Pancreas (tissue), 10 donors: ENCODE results near the gene EEF1A2. TPM values are rescaled to one million over a fixed set of nuclear protein-coding genes. Genes with fewer than 3 reads are reported as not detected.

Source experiments
- ATAC-seq, 4 donors: fragments of 200-7000 bp; cut with Tn5 transposase; one replicate each; pipeline versions ENCODE4 v1.8.0 to v1.9.1; 2020; ENCODE audit warnings: mild to moderate bottlenecking in 4 of 4, moderate library complexity in 4 of 4
- DNase-seq, 6 donors: peaks; one replicate each; pipeline ENCODE4 v3.0.0-alpha.2; 2020
- FAIRE-seq: peaks from 2 replicates; lab custom pipeline; 2012; peaks lifted over from hg19 to GRCh38; lab: Jason Lieb, UNC
- H3K27ac ChIP-seq, 4 donors: fragments of 200-600 bp; sonication (generic); 1 replicate in 3 of 4; 2 replicates in 1 of 4; pipeline versions ENCODE4 v1.5.0 to v1.8.0; 2020
- H3K27me3 ChIP-seq, 4 donors: fragments of 200-600 bp; one replicate each; pipeline ENCODE4 v1.8.0; 2021
- H3K36me3 ChIP-seq, 3 donors: fragments of 200-600 bp; sonication (generic) in 1 of 3; one replicate each; pipeline versions ENCODE4 v1.5.0 to v1.8.0; 2020 to 2021
- H3K4me1 ChIP-seq, 3 donors: fragments of 200-600 bp; one replicate each; pipeline ENCODE4 v1.8.0; 2021
- H3K4me3 ChIP-seq, 4 donors: fragments of 200-600 bp; sonication (generic) in 2 of 4; one replicate each; pipeline versions ENCODE4 v1.5.0 to v1.8.0; 2020 to 2021
- H3K9me3 ChIP-seq, 4 donors: fragments of 200-600 bp; one replicate each; pipeline ENCODE4 v1.8.0; 2021
- WGBS, 2 donors: extraction: QIAGEN DNeasy Blood & Tissue Kit; methylation state at CpG; one replicate each; pipeline ENCODE4 v1.1.7; 2013; 5-methylcytosine and 5-hydroxymethylcytosine counted together
- intact Hi-C, 3 donors: fragments of 100-400 bp; cut with DNase I; formaldehyde crosslinking; loops; one replicate each; pipeline versions ENCODE4 v1.11.1 to v1.14.2; 2022
- polyA plus RNA-seq, 2 donors: library from polyadenylated mRNA; stranded (reverse); fragments of 200-250 nt; gene quantifications; one replicate each; pipeline ENCODE4 v1.2.3, GENCODE V29; 2013
- total RNA-seq, 6 donors: library from RNA; stranded (reverse); fragmentation: NEBNext Ultra II Directional in 4 of 6; extraction: Animal tissue kit (Norgen Biotek cat#: 25700) in 4 of 6; gene quantifications; one replicate each; pipeline versions ENCODE4 v1.2.1 to v1.2.4, GENCODE V29; 2021 to 2023
- TF ChIP-seq, protein P1 (sequence below), 4 donors: fragments of 200-600 bp; sonication (generic) in 3 of 4; IDR thresholded peaks; one replicate each; pipeline versions ENCODE4 v1.5.0 to v1.8.0; 2021; ENCODE audit warnings: antibody characterized with exemption in 4 of 4
- donor health status: healthy with polysubstance abuse.
- donor health status: DM: no; HTN: no; CAD: no; lungs with moderate emphysema.
- donor health status: DM: no; HTN: no; CAD: no.
- donor health status: control.
- donor health status: control.
- donor health status: Bipolar disorder and iron deficiency.
- donor health status: DM: yes; HTN: yes; CAD: no.
- donor health status: DM: no; HTN: no; CAD: no.
- donor health status: DM: no; HTN: no; CAD: no.
- donor health status: DM: yes; HTN: yes; CAD: no.

Gene EEF1A2
- total and polyA plus RNA-seq, 8 donors, result 5.0 to 86.9 (median 19.7) TPM

GRCh38 chr20:63534427-63534830, 35.5 kb upstream of the EEF1A2 start:
- 48 to 54% methylated on average over 12 of the region's 12 CpGs for WGBS, 2 donors
- H3K27ac ChIP-seq, result peak overlapping the region in 2 of 4 donors; percentile 30 to 52
- ATAC-seq, result no peak
- H3K27me3 ChIP-seq, result no peaks in the 10 kb centered on the region
- no peaks in the 10 kb centered on the region for H3K9me3 ChIP-seq
- H3K36me3 ChIP-seq, result no peaks in the 10 kb centered on the region
- TF ChIP-seq, protein P1, sequence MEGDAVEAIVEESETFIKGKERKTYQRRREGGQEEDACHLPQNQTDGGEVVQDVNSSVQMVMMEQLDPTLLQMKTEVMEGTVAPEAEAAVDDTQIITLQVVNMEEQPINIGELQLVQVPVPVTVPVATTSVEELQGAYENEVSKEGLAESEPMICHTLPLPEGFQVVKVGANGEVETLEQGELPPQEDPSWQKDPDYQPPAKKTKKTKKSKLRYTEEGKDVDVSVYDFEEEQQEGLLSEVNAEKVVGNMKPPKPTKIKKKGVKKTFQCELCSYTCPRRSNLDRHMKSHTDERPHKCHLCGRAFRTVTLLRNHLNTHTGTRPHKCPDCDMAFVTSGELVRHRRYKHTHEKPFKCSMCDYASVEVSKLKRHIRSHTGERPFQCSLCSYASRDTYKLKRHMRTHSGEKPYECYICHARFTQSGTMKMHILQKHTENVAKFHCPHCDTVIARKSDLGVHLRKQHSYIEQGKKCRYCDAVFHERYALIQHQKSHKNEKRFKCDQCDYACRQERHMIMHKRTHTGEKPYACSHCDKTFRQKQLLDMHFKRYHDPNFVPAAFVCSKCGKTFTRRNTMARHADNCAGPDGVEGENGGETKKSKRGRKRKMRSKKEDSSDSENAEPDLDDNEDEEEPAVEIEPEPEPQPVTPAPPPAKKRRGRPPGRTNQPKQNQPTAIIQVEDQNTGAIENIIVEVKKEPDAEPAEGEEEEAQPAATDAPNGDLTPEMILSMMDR (IDR thresholded peaks at IDR 0.05), result no peak
- no peak overlapping the region for H3K4me3 ChIP-seq
- no peak for DNase-seq
- FAIRE-seq, result no peak
- intact Hi-C loops, result no loop called here
- H3K4me1 ChIP-seq, result peaks cover 4 to 10% (median 10%) of the 10 kb centered on the region in 3 donors

GRCh38 chr20:63533871-63534393, 35.0 kb upstream of the EEF1A2 start:
- FAIRE-seq (no peak), ATAC-seq (peak in 3 of 4 donors; percentile 1 to 28 (median 6)), DNase-seq (peak; percentile 65 to 92 (median 79))
- Histone ChIP-seq H3K27ac (peak overlapping the region in 2 of 4 donors; percentile 30 to 52), H3K4me3 (no peak overlapping the region), H3K4me1 (peaks cover under 1 to 8% (median 7%) of the 10 kb centered on the region in 3 donors), H3K36me3 (no peaks in the 10 kb centered on the region), H3K27me3 (no peaks in the 10 kb centered on the region), H3K9me3 (no peaks in the 10 kb centered on the region)
- WGBS, 2 donors, result 40 to 42% methylated on average over 25 to 28 of the region's 28 CpGs
- TF ChIP-seq, protein P1 (IDR thresholded peaks at IDR 0.05), result no peak
- intact Hi-C loops, result no loop called here

- WGBS, 2 donors, result 75 to 79% methylated on average over 14 of the region's 14 CpGs
- no peaks in the 10 kb centered on the region for H3K9me3 ChIP-seq
- no peak overlapping the region for H3K4me3 ChIP-seq
- TF ChIP-seq, protein P1 (IDR thresholded peaks at IDR 0.05), result no peak
- no peak overlapping the region for H3K27ac ChIP-seq
- H3K36me3 ChIP-seq, result no peaks in the 10 kb centered on the region
- ATAC-seq (no peak), DNase-seq (peak in 3 of 6 donors; percentile 16 to 57 (median 26)), FAIRE-seq (no peak)
- intact Hi-C loops, result no loop called here
- H3K4me1 ChIP-seq, result peaks cover 0 to 7% (median 1%) of the 10 kb centered on the region in 3 donors
- no peaks in the 10 kb centered on the region for H3K27me3 ChIP-seq
These were observed 34.5 kb upstream of the EEF1A2 start for GRCh38 chr20:63533388-63533787.

DNA sequence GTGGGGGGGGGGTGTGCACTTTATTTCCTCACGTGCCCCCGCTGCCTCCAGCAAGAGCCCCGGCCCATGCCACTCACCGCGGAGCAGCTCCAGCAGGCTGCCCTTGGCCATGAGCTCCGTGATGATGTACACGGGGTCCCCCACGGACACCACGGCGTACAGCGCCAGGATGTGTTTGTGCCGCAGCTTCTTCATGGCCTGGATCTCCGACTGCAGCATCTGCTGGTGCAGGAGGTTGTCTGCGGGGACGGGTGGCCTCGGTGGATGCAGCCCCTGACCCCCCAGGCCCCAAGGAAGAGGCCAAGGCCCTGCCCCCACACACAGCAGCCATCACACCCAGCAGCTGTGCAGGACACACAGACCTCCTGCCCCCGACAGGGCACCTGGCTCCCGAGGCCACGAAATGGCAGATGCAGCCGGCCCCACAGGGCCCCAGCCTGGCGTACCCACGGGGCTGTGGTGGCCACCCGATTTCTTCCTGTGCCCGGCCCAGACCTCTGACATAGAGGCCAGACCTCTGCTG, 33.6 kb upstream of the EEF1A2 start:
- Histone ChIP-seq H3K9me3 (no peaks in the 10 kb centered on the region), H3K4me1 (peaks cover 0 to 7% (median 0%) of the 10 kb centered on the region in 3 donors), H3K4me3 (no peak overlapping the region), H3K27ac (no peak overlapping the region), H3K27me3 (no peaks in the 10 kb centered on the region), H3K36me3 (no peaks in the 10 kb centered on the region)
- ATAC-seq (no peak), FAIRE-seq (no peak), DNase-seq (peak in 1 of 6 donors; percentile 76)
- 73 to 81% methylated on average over 23 to 24 of the region's 24 CpGs for WGBS, 2 donors
- intact Hi-C loops, result no loop called here
- TF ChIP-seq, protein P1 (IDR thresholded peaks at IDR 0.05), result no peak
